Activated gamma-delta T cell treated with Interleukin-2 at 50 U/mL for 16 hours (primary cell): ENCODE results near the gene BTBD9.

Experiments used
- DNase-seq: peaks from one replicate; pipeline ENCODE4 v3.0.0-alpha.2; 2020

Gene BTBD9

GRCh38 chr6:38169977-38170526 lies 469.7 kb downstream of the BTBD9 start:
- no peak for DNase-seq

GRCh38 chr6:38169221-38169976 lies 470.3 kb downstream of the BTBD9 start:
- DNase-seq: no peak

GRCh38 chr6:38168699-38169098 lies 471.0 kb downstream of the BTBD9 start:
- no peak for DNase-seq

GRCh38 chr6:38168126-38168525 lies 471.6 kb downstream of the BTBD9 start:
- DNase-seq: no peak

GRCh38 chr6:38167598-38167997 lies 472.1 kb downstream of the BTBD9 start:
- DNase-seq: no peak

GRCh38 chr6:38166411-38167240 lies 473.1 kb downstream of the BTBD9 start:
- no peak for DNase-seq

GRCh38 chr6:38164671-38165108 lies 475.0 kb downstream of the BTBD9 start:
- DNase-seq: no peak

GRCh38 chr6:38164131-38164481 lies 475.6 kb downstream of the BTBD9 start:
- DNase-seq: no peak

- no peak for DNase-seq
Observed at GRCh38 chr6:38163186-38164130, 476.3 kb downstream of the BTBD9 start.

- no peak for DNase-seq
Observed at GRCh38 chr6:38162493-38163185, 477.1 kb downstream of the BTBD9 start.

- no peak for DNase-seq
Observed at GRCh38 chr6:38161754-38162492, 477.8 kb downstream of the BTBD9 start.

- DNase-seq: no peak
Observed at GRCh38 chr6:38161331-38161730, 478.4 kb downstream of the BTBD9 start.

- no peak for DNase-seq
Observed at GRCh38 chr6:38160831-38161230, 478.9 kb downstream of the BTBD9 start.

- DNase-seq: no peak
Observed at GRCh38 chr6:38159596-38159995, 480.1 kb downstream of the BTBD9 start.

GRCh38 chr6:38158762-38159350 lies 480.9 kb downstream of the BTBD9 start:
- DNase-seq: no peak

- DNase-seq: no peak
Observed at GRCh38 chr6:38157905-38158304, 481.8 kb downstream of the BTBD9 start.

- no peak for DNase-seq
Observed at GRCh38 chr6:38156818-38157565, 482.7 kb downstream of the BTBD9 start.

- no peak for DNase-seq
Observed at GRCh38 chr6:38155621-38156204, 484.0 kb downstream of the BTBD9 start.

- DNase-seq: no peak
Observed at GRCh38 chr6:38155144-38155543, 484.6 kb downstream of the BTBD9 start.

GRCh38 chr6:38154731-38155130 lies 485.0 kb downstream of the BTBD9 start:
- DNase-seq: no peak
